Measurements from ENCODE around the gene SPATA7.
"Not testable (repeated sequence)": the region's sequence is repeated elsewhere in the genome, so short reads cannot be mapped to it uniquely, and the experiment has no call there.

SPATA7 gene

GRCh38 chr14:88385212-88386101 lies at the start of gene SPATA7:
TSS of gene SPATA7 (plus strand) at chr14:88385657. CDS start at chr14:88385819, 162 bp downstream.
- DNase-seq = peak; percentile 86 to 92

- DNase-seq = no peak
These were observed 45.1 kb upstream of the SPATA7 start for GRCh38 chr14:88340357-88340756.

GRCh38 chr14:88342980-88343379 lies 42.5 kb upstream of the SPATA7 start:
- no peak for DNase-seq

- DNase-seq = no peak
These were observed 39.3 kb upstream of the SPATA7 start for GRCh38 chr14:88346048-88346639.

GRCh38 chr14:88348546-88348945 lies 36.9 kb upstream of the SPATA7 start:
- no peak for DNase-seq

GRCh38 chr14:88351966-88352691 lies 33.3 kb upstream of the SPATA7 start:
- peak; percentile 15 to 68 for DNase-seq

- no peak for DNase-seq
These were observed 32.8 kb upstream of the SPATA7 start for GRCh38 chr14:88352698-88353097.

GRCh38 chr14:88354358-88354757 lies 31.1 kb upstream of the SPATA7 start:
- no peak for DNase-seq

- peak in 1 of 2 donors; percentile 37 for DNase-seq
These were observed 26.0 kb upstream of the SPATA7 start for GRCh38 chr14:88359500-88359899.

GRCh38 chr14:88363644-88364043 lies 21.8 kb upstream of the SPATA7 start:
- DNase-seq = no peak

GRCh38 chr14:88364710-88365413 lies 20.6 kb upstream of the SPATA7 start:
- DNase-seq = no peak

- no peak for DNase-seq
These were observed 16.0 kb upstream of the SPATA7 start for GRCh38 chr14:88369496-88369895.

GRCh38 chr14:88379706-88380343 lies 5.6 kb upstream of the SPATA7 start:
- peak in 1 of 2 donors; percentile 9 for DNase-seq

GRCh38 chr14:88380405-88380804 lies 5.1 kb upstream of the SPATA7 start:
- peak in 1 of 2 donors; percentile 68 for DNase-seq

- not testable (repeated sequence) for DNase-seq
These were observed 3.8 kb upstream of the SPATA7 start for GRCh38 chr14:88381634-88382033.

GRCh38 chr14:88384718-88385117 lies 739 bp upstream of the SPATA7 start:
- no peak for DNase-seq

GRCh38 chr14:88386256-88386794 lies 868 bp downstream of the SPATA7 start:
- no peak for DNase-seq

GRCh38 chr14:88388741-88389282 lies 3.4 kb downstream of the SPATA7 start:
- no peak for DNase-seq

- DNase-seq = no peak
These were observed 7.2 kb downstream of the SPATA7 start for GRCh38 chr14:88392609-88393008.

- no peak for DNase-seq
These were observed 25.6 kb downstream of the SPATA7 start for GRCh38 chr14:88411039-88411438.

- DNase-seq = no peak
These were observed 32.1 kb downstream of the SPATA7 start for GRCh38 chr14:88417594-88417993.

GRCh38 chr14:88420187-88420586 lies 34.7 kb downstream of the SPATA7 start:
- no peak for DNase-seq
